OCI-LY1 (cell line): ENCODE measurements around the gene GALNT9.

Experiments used
- EZH2 ChIP-seq: fragments of 200-600 bp; sonication (generic), shearing (Covaris generic); IDR thresholded peaks from 2 replicates; pipeline ENCODE4 v1.8.0; 2017; ENCODE audit warnings: borderline replicate concordance, mixed run types, mild to moderate bottlenecking, antibody characterized with exemption, low read length, moderate library complexity, mixed read lengths
- TF ChIP-seq, protein P1 (sequence below): fragments of 200-600 bp; sonication (generic), shearing (Covaris generic); IDR thresholded peaks from 2 replicates; pipeline ENCODE4 v1.5.1; 2017; ENCODE audit warnings: mild to moderate bottlenecking, antibody characterized with exemption, low read length, moderate library complexity, mixed read lengths

- TF ChIP-seq, protein P1, sequence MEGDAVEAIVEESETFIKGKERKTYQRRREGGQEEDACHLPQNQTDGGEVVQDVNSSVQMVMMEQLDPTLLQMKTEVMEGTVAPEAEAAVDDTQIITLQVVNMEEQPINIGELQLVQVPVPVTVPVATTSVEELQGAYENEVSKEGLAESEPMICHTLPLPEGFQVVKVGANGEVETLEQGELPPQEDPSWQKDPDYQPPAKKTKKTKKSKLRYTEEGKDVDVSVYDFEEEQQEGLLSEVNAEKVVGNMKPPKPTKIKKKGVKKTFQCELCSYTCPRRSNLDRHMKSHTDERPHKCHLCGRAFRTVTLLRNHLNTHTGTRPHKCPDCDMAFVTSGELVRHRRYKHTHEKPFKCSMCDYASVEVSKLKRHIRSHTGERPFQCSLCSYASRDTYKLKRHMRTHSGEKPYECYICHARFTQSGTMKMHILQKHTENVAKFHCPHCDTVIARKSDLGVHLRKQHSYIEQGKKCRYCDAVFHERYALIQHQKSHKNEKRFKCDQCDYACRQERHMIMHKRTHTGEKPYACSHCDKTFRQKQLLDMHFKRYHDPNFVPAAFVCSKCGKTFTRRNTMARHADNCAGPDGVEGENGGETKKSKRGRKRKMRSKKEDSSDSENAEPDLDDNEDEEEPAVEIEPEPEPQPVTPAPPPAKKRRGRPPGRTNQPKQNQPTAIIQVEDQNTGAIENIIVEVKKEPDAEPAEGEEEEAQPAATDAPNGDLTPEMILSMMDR: no peak
- TF ChIP-seq EZH2: no peak
These were observed 125.2 kb downstream of the GALNT9 start for GRCh38 chr12:132204063-132204792.
